H9 (cell line): ENCODE data around the gene CPAMD8. TPM values are rescaled to one million over a fixed set of nuclear protein-coding genes. Genes with fewer than 3 reads are reported as not detected.
"Not testable (repeated sequence)": the region's sequence is repeated elsewhere in the genome, so short reads cannot be mapped to it uniquely, and the experiment has no call there.

Experiments used
- DNase-seq: peaks from one replicate; pipeline ENCODE4 v3.0.0-alpha.2; 2017
- H2AFZ ChIP-seq: one replicate; pipeline ENCODE4 v1.6.1; 2013; ENCODE audit warnings: mild to moderate bottlenecking, low read length, control low read depth, moderate library complexity
- H2AK5ac ChIP-seq: 2 replicates; pipeline ENCODE4 v1.6.1; 2013; ENCODE audit warnings: low read length, control low read depth, mixed read lengths; ENCODE audit not compliant: insufficient read length
- H2BK120ac ChIP-seq: one replicate; pipeline ENCODE4 v1.6.1; 2013; ENCODE audit warnings: low read depth, mild to moderate bottlenecking, low read length, control low read depth, inconsistent platforms; ENCODE audit not compliant: poor library complexity, severe bottlenecking
- H2BK12ac ChIP-seq: 2 replicates; pipeline ENCODE4 v1.6.1; 2013; ENCODE audit warnings: low read length, control low read depth, mixed read lengths, low read depth; ENCODE audit not compliant: insufficient read length
- H2BK15ac ChIP-seq: 2 replicates; pipeline ENCODE4 v1.6.1; 2013; ENCODE audit warnings: low read depth, low read length, control low read depth
- H2BK20ac ChIP-seq: one replicate; pipeline ENCODE4 v1.6.1; 2013; ENCODE audit warnings: low read depth, mild to moderate bottlenecking, low read length, control low read depth, inconsistent platforms; ENCODE audit not compliant: poor library complexity, severe bottlenecking
- H2BK5ac ChIP-seq: 2 replicates; pipeline ENCODE4 v1.6.1; 2013; ENCODE audit warnings: low read length, control low read depth, mixed read lengths; ENCODE audit not compliant: insufficient read length
- H3K14ac ChIP-seq: 2 replicates; pipeline ENCODE4 v1.6.1; 2013; ENCODE audit warnings: low read length, control low read depth; ENCODE audit not compliant: insufficient read depth
- H3K18ac ChIP-seq: 2 replicates; pipeline ENCODE4 v1.6.1; 2013; ENCODE audit warnings: low read depth, mild to moderate bottlenecking, mixed read lengths, low read length, control low read depth; ENCODE audit not compliant: insufficient read length
- H3K23ac ChIP-seq: 2 replicates; pipeline ENCODE4 v1.6.1; 2013; ENCODE audit warnings: low read length, control low read depth, mixed read lengths, low read depth; ENCODE audit not compliant: insufficient read length
- H3K23me2 ChIP-seq: 2 replicates; pipeline ENCODE4 v1.6.1; 2013; ENCODE audit warnings: low read depth, mild to moderate bottlenecking, mixed read lengths, low read length, control low read depth; ENCODE audit not compliant: insufficient read length, poor library complexity, severe bottlenecking
- H3K27ac ChIP-seq: 2 replicates; pipeline ENCODE4 v1.5.1; 2013; ENCODE audit warnings: low read length, control low read depth, mixed read lengths, low read depth; ENCODE audit not compliant: insufficient read length
- H3K27me3 ChIP-seq: 2 replicates; pipeline ENCODE4 v1.6.1; 2013; ENCODE audit warnings: low read length, control low read depth, inconsistent platforms; ENCODE audit not compliant: insufficient read depth
- H3K4ac ChIP-seq: 2 replicates; pipeline ENCODE4 v1.6.1; 2013; ENCODE audit warnings: low read depth, mild to moderate bottlenecking, control low read depth, inconsistent platforms, low read length, moderate library complexity
- H3K4me1 ChIP-seq: 2 replicates; pipeline ENCODE4 v1.6.1; 2013; ENCODE audit warnings: low read length, control low read depth, inconsistent platforms; ENCODE audit not compliant: insufficient read depth
- H3K4me2 ChIP-seq: 2 replicates; pipeline ENCODE4 v1.6.1; 2013; ENCODE audit warnings: low read length, control low read depth, mixed read lengths; ENCODE audit not compliant: insufficient read length, insufficient read depth
- H3K56ac ChIP-seq: 2 replicates; pipeline ENCODE4 v1.6.1; 2013; ENCODE audit warnings: low read depth, mild to moderate bottlenecking, mixed read lengths, low read length, control low read depth; ENCODE audit not compliant: insufficient read length
- H3K79me1 ChIP-seq: 2 replicates; pipeline ENCODE4 v1.6.1; 2013; ENCODE audit warnings: low read depth, mild to moderate bottlenecking, moderate library complexity, low read length, control low read depth, inconsistent platforms; ENCODE audit not compliant: insufficient read depth, poor library complexity, severe bottlenecking
- H3K79me2 ChIP-seq: 2 replicates; pipeline ENCODE4 v1.6.1; 2013; ENCODE audit warnings: low read length, control low read depth, inconsistent platforms; ENCODE audit not compliant: insufficient read depth
- H3K9ac ChIP-seq: 2 replicates; pipeline ENCODE4 v1.6.1; 2013; ENCODE audit warnings: low read length, control low read depth, mixed read lengths; ENCODE audit not compliant: insufficient read length; ENCODE audit errors: extremely low read depth
- H3K9me3 ChIP-seq: one replicate; pipeline ENCODE4 v1.6.1; 2013; ENCODE audit warnings: low read depth, low read length, inconsistent platforms; ENCODE audit not compliant: control insufficient read depth
- H3T11ph ChIP-seq: one replicate; pipeline ENCODE4 v1.6.1; 2013; ENCODE audit warnings: mild to moderate bottlenecking, low read length, control low read depth, inconsistent platforms
- H4K20me1 ChIP-seq: one replicate; pipeline ENCODE4 v1.6.1; 2013; ENCODE audit not compliant: control insufficient read depth, insufficient read length, insufficient read depth
- H4K5ac ChIP-seq: 2 replicates; pipeline ENCODE4 v1.6.1; 2013; ENCODE audit warnings: low read depth, mild to moderate bottlenecking, mixed read lengths, low read length, control low read depth; ENCODE audit not compliant: insufficient read length
- H4K8ac ChIP-seq: replicated peaks from 2 replicates; pipeline ENCODE4 v1.6.1; 2013; ENCODE audit warnings: low read length, control low read depth, mixed read lengths, low read depth; ENCODE audit not compliant: insufficient read length
- H4K91ac ChIP-seq: 2 replicates; pipeline ENCODE4 v1.6.1; 2013; ENCODE audit warnings: low read depth, mild to moderate bottlenecking, moderate library complexity, mixed read lengths, low read length, control low read depth; ENCODE audit not compliant: insufficient read length
- H3K27ac Mint-ChIP-seq, 3 experiments: 2 replicates in 2 of 3; 3 replicates in 1 of 3; pipeline ENCODE4 v1.8.0; 2020 to 2021; ENCODE audit warnings: mixed read lengths in 3 of 3, mild to moderate bottlenecking in 1 of 3, moderate library complexity in 1 of 3
- H3K27me3 Mint-ChIP-seq: 2 replicates; pipeline ENCODE4 v1.8.0; 2021; ENCODE audit warnings: low read depth, mild to moderate bottlenecking, moderate library complexity, mixed read lengths
- H3K36me3 Mint-ChIP-seq, 3 experiments: 2 replicates in 2 of 3; 3 replicates in 1 of 3; pipeline ENCODE4 v1.8.0; 2020 to 2021; ENCODE audit warnings: low read depth in 3 of 3, mixed read lengths in 3 of 3; ENCODE audit not compliant: insufficient read depth in 1 of 3
- H3K4me1 Mint-ChIP-seq, 2 experiments: 2 replicates each; pipeline ENCODE4 v1.8.0; 2020; ENCODE audit warnings: mixed read lengths in 2 of 2
- H3K4me3 Mint-ChIP-seq, 2 experiments: 2 replicates in 1 of 2; 3 replicates in 1 of 2; pipeline ENCODE4 v1.8.0; 2020 to 2021; ENCODE audit warnings: mild to moderate bottlenecking in 2 of 2, mixed read lengths in 2 of 2, moderate library complexity in 1 of 2
- H3K9me3 Mint-ChIP-seq, 2 experiments: 2 replicates in 1 of 2; 3 replicates in 1 of 2; pipeline ENCODE4 v1.8.0; 2020; ENCODE audit warnings: mild to moderate bottlenecking in 2 of 2, mixed read lengths in 2 of 2, moderate library complexity in 1 of 2
- CTCF ChIP-seq: fragments of 200-600 bp; sonication (generic); conservative IDR thresholded peaks from 3 replicates; pipeline ENCODE4 v1.8.0; 2021; ENCODE audit warnings: antibody characterized with exemption, mild to moderate bottlenecking
- WGBS: extraction: QIAGEN DNeasy Blood & Tissue Kit; methylation state at CpG from one replicate; pipeline ENCODE4 v1.1.7; 2013; ENCODE audit warnings: missing lambda C conversion rate, low lambda C conversion rate, mixed read lengths; ENCODE audit not compliant: insufficient read length; ENCODE audit errors: extremely low coverage; 5-methylcytosine and 5-hydroxymethylcytosine counted together
- total RNA-seq: library from RNA; stranded (reverse); gene quantifications from 2 replicates; pipeline ENCODE4 v1.2.1, GENCODE V29; 2021

CPAMD8 gene
- total RNA-seq, 1 experiment from 2014 or later = 12.0 TPM

- H3K27ac Mint-ChIP-seq = peak overlapping the region in 1 of 3 experiments; percentile 28; a peak in 1 of 7 replicates
- Histone ChIP-seq H3K9ac (no peak overlapping the region), H4K5ac (no peak overlapping the region), H2BK20ac (no peak overlapping the region), H3K56ac (no peak overlapping the region), H2BK120ac (no peak overlapping the region), H2AFZ (no peak overlapping the region), H3K79me2 (no peaks in the 10 kb centered on the region), H3K14ac (no peak overlapping the region), H3K23ac (no peak overlapping the region), H2AK5ac (no peak overlapping the region), H3K4me2 (no peak overlapping the region), H2BK12ac (no peak overlapping the region), H4K91ac (no peak overlapping the region), H3K27ac (no peak overlapping the region), H3K18ac (no peak overlapping the region), H3K4me1 (no peaks in the 10 kb centered on the region), H3K23me2 (no peaks in the 10 kb centered on the region), H4K8ac (no peak overlapping the region), H4K20me1 (no peaks in the 10 kb centered on the region), H2BK15ac (no peak overlapping the region), H3K27me3 (no peaks in the 10 kb centered on the region), H3T11ph (no peak overlapping the region), H2BK5ac (no peak overlapping the region), H3K4ac (no peak overlapping the region), H3K79me1 (no peaks in the 10 kb centered on the region), H3K9me3 (no peaks in the 10 kb centered on the region)
- TF ChIP-seq CTCF = no peak
- peaks cover 2% of the 10 kb centered on the region for H3K27me3 Mint-ChIP-seq
- WGBS = no CpG with 5 or more reads among the region's 11 CpGs
- no peak overlapping the region for H3K4me3 Mint-ChIP-seq
- DNase-seq = no peak
- peaks cover 7 to 10% of the 10 kb centered on the region in 2 experiments for H3K4me1 Mint-ChIP-seq
- H3K9me3 Mint-ChIP-seq = peaks cover 18 to 19% of the 10 kb centered on the region in 2 experiments
- peaks cover 5 to 14% (median 10%) of the 10 kb centered on the region in 3 experiments; a peak in 5 of 7 replicates for H3K36me3 Mint-ChIP-seq
Observed at GRCh38 chr19:16938211-16938610, 88.4 kb downstream of the CPAMD8 start.

- H4K20me1 ChIP-seq, H3K4me3 Mint-ChIP-seq, H3K9me3 ChIP-seq, H3K14ac ChIP-seq, DNase-seq, H2BK12ac ChIP-seq, H4K8ac ChIP-seq, H2BK15ac ChIP-seq, H2BK120ac ChIP-seq, H3K9ac ChIP-seq, H3K27me3 ChIP-seq, H3K79me1 ChIP-seq, H2AK5ac ChIP-seq, H2BK20ac ChIP-seq, H3K4ac ChIP-seq, H2BK5ac ChIP-seq, H3K18ac ChIP-seq, H3K56ac ChIP-seq, H4K5ac ChIP-seq, H3K27me3 Mint-ChIP-seq, H3K4me1 Mint-ChIP-seq, H2AFZ ChIP-seq, H3K4me2 ChIP-seq, H3K23me2 ChIP-seq, H3K79me2 ChIP-seq, H3K23ac ChIP-seq, H4K91ac ChIP-seq, H3K4me1 ChIP-seq, H3K27ac ChIP-seq, H3T11ph ChIP-seq: not testable (repeated sequence)
- WGBS = no CpG with 5 or more reads among the region's 12 CpGs
- Mint-ChIP-seq H3K36me3 (peaks cover 5 to 14% (median 10%) of the 10 kb centered on the region in 3 experiments; a peak in 5 of 7 replicates), H3K27ac (peak overlapping the region in 1 of 3 experiments; percentile 28; a peak in 1 of 7 replicates), H3K9me3 (peaks cover 18 to 19% of the 10 kb centered on the region in 2 experiments)
Observed at GRCh38 chr19:16937796-16938195, 88.8 kb downstream of the CPAMD8 start.
